ENCODE results near the gene TENT4A.

TENT4A gene

DNA sequence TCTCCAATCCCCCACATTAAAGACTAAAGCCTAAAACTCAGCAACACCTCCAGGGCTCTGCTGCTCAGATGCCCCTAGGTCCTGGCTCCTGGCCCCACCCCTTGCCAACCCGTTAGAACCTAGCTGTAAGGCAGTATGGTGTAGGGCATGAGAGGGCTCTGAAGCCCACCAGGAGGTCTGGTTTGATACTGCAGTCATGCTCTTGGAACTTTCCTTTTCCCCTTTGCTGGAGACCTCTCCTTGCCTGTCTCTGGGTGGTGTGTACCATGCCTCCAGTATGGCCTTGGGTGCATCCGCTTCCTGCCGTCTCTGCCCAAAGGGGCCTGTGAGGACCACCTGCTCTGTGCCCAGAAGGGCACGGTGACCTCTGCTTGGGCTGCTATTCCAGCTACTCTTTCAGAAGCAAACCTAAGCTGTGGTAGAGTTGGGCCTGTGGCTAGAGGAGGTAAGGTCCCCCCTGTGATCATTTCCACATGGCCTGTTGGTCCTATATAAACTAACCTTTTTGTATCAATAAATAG lies 3.5 kb downstream of the TENT4A start:
- Mint-ChIP-seq H3K4me3 (peak overlapping the region; percentile 80 to 85), H3K27ac (peak overlapping the region; percentile 74 to 89), H3K36me3 (ENCODE audit: insufficient read depth) (peaks cover 25% of the 10 kb centered on the region), H3K9me3 (no peaks in the 10 kb centered on the region), H3K27me3 (no peaks in the 10 kb centered on the region), H3K4me1 (ENCODE audit: low read depth in 2 of 2) (peaks cover 58 to 67% of the 10 kb centered on the region in 2 donors)
- ATAC-seq (replicated peaks), result no peak
- DNase-seq, result no peak

DNA sequence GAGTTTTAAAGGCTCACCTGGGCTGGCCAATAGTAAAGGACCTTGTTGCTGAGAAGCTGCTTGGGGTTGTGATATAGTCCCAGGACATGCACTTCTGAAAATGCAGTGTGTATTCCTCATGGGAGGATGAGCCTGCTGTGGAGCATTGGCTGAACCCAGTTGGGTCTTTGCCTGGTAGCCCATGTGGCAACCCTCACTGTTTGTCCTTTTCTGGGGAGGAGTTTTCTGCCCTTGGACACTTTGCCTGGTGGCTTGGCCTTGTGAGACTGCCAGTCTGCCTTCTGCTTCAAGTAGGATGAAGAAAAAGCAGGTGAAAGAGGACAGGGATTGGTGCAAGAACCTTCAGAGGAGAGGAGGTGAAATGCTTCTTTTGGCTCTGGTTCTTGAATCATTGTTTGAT lies 4.0 kb downstream of the TENT4A start:
- H3K4me1 Mint-ChIP-seq (ENCODE audit: low read depth in 2 of 2), result peaks cover 57 to 66% of the 10 kb centered on the region in 2 donors
- ATAC-seq (replicated peaks) (no peak), DNase-seq (no peak)
- no peaks in the 10 kb centered on the region for H3K27me3 Mint-ChIP-seq
- H3K27ac Mint-ChIP-seq, result peak overlapping the region; percentile 74 to 89
- H3K4me3 Mint-ChIP-seq, result peak overlapping the region; percentile 80 to 85
- no peaks in the 10 kb centered on the region for H3K9me3 Mint-ChIP-seq
- peaks cover 22% of the 10 kb centered on the region for H3K36me3 Mint-ChIP-seq (ENCODE audit: insufficient read depth)

DNA sequence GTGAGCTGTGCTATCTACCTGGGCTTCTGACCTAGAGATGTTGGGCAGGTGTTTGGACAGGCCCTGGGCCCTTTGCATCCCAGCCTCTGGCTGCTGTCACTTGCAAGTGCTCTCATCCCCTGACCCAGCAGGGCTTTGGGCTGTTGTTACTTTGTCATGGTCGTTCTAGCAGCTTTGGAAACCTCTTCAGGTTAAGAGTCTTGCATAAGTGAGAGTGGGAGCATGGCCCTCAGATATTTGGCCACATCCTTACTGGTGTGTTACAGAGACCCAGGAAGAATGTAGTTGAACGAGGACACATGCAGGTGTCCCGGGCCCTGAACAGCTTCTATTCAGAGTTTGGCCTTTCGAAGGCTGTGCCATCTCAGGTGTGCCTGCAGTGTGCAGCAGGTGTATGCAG lies 4.5 kb downstream of the TENT4A start:
- Mint-ChIP-seq H3K4me1 (ENCODE audit: low read depth in 2 of 2) (peaks cover 59 to 70% of the 10 kb centered on the region in 2 donors), H3K36me3 (ENCODE audit: insufficient read depth) (peaks cover 17% of the 10 kb centered on the region), H3K9me3 (no peaks in the 10 kb centered on the region), H3K27me3 (no peaks in the 10 kb centered on the region), H3K27ac (peak overlapping the region in 1 of 2 donors; percentile 6), H3K4me3 (peak overlapping the region; percentile 40 to 85)
- DNase-seq, result no peak
- no peak for ATAC-seq (replicated peaks)

DNA sequence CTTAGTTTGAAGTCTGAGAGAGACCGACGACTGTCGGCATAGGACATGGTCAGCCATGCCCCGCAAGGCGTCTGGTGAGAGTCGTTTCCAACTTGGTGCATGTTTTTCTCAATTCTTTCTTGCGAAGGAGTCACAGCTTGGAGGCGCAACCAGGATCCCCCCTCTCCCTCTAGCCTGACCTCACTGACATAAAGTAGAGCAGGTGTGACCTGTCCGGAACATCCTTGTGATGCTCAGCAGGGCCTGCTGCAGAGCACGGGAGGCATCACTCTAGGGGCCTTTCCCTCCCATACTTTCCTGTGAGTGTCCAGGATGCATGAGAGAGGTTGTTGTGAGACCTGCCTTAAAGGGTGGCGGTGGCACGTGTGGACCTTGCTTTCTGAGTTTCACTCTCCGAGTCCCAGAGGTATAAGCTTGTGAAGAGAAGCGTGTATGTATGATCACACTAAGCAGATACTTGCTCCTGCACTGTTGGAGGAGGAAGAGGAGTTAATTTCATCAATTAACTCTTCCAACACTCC lies 5.0 kb downstream of the TENT4A start:
- DNase-seq, result no peak
- H3K9me3 Mint-ChIP-seq, result no peaks in the 10 kb centered on the region
- H3K36me3 Mint-ChIP-seq (ENCODE audit: insufficient read depth), result peaks cover 13% of the 10 kb centered on the region
- peak overlapping the region in 1 of 2 donors; percentile 26 for H3K4me3 Mint-ChIP-seq
- H3K27ac Mint-ChIP-seq, result peak overlapping the region in 1 of 2 donors; percentile 6
- peaks cover 61 to 75% of the 10 kb centered on the region in 2 donors for H3K4me1 Mint-ChIP-seq (ENCODE audit: low read depth in 2 of 2)
- ATAC-seq (replicated peaks), result no peak
- no peaks in the 10 kb centered on the region for H3K27me3 Mint-ChIP-seq

DNA sequence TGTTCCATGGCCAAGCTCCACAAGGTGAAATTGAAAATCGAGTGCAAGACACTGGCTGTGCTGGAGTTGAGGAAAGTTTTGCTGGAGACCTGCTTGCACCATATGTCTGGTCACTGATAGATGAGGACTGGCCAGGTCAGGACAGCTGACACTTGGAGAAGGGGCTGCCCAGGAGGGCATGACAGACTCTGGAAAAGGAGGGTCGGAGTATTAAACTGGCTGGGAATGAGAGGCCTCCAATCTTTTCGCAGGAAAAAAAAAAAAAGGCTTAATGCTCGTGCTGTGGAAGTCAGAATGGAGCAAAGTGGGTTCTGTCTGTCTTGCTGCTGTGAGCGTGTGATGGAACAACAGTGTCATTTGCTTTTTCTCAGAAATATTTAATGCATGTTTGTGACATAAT lies 5.5 kb downstream of the TENT4A start:
- Mint-ChIP-seq H3K27me3 (no peaks in the 10 kb centered on the region), H3K4me3 (no peak overlapping the region), H3K4me1 (ENCODE audit: low read depth in 2 of 2) (peaks cover 66 to 80% of the 10 kb centered on the region in 2 donors), H3K36me3 (ENCODE audit: insufficient read depth) (peaks cover 18% of the 10 kb centered on the region), H3K27ac (no peak overlapping the region), H3K9me3 (no peaks in the 10 kb centered on the region)
- DNase-seq, result no peak
- no peak for ATAC-seq (replicated peaks)

DNA sequence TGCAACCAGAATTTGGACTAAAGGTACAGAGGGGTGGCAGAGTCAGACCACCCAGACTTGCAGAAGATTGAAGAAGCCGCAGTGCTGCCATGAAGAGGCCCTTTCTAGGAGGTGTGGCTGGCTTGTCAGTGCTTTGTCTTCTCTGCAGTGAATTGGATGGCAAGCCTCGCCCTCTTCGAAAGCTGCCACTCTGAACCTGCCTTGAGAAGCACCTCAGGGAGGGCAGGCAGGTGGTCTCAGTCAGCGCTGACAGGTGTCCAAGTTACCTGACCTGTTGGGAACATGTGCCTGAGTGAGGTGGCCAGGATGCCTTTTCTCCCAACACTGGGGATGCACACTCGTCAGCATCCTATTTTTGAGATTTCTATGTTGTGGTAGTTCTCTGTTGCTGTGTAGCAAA lies 6.2 kb downstream of the TENT4A start:
- peaks cover 73 to 87% of the 10 kb centered on the region in 2 donors for H3K4me1 Mint-ChIP-seq (ENCODE audit: low read depth in 2 of 2)
- H3K36me3 Mint-ChIP-seq (ENCODE audit: insufficient read depth), result peaks cover 19% of the 10 kb centered on the region
- ATAC-seq (replicated peaks), result no peak
- no peak for DNase-seq
- H3K9me3 Mint-ChIP-seq, result no peaks in the 10 kb centered on the region
- H3K4me3 Mint-ChIP-seq, result no peak overlapping the region
- H3K27me3 Mint-ChIP-seq, result no peaks in the 10 kb centered on the region
- H3K27ac Mint-ChIP-seq, result peak overlapping the region in 1 of 2 donors; percentile 32

DNA sequence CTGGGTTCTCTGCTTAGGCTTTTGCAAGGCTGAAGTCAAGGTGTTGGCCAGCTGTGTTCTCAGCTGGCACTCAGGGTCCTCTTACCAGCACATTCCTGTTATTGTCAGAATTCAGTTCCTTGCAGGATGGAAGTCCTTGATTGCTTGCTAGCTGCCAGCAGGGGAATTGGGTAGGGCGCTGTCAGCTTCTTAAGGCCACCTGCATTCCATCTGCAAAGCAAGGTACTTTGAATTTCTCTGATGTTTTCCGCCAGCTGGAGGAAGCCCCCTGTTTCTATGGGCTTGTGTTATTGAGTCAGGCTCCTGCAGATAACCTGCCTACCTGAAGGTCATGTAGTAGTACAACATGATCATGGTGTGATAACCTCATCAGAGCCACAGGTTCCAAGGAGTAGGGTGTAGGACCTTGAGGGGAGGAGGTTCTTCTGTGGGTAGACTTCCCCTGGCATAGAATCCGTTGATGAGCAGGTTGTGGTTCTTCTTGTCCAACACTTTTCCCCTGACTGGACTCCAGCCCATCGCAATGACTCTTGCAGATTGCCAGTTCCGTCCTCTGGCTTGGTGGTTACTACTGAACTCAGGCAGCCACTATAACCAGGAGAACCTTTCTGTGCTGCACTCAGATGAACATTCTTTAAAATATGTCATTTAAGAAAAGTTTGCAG lies 6.8 kb downstream of the TENT4A start:
- peaks cover 77 to 89% of the 10 kb centered on the region in 2 donors for H3K4me1 Mint-ChIP-seq (ENCODE audit: low read depth in 2 of 2)
- ATAC-seq (replicated peaks), result no peak
- DNase-seq, result no peak
- peaks cover 16% of the 10 kb centered on the region for H3K36me3 Mint-ChIP-seq (ENCODE audit: insufficient read depth)
- no peak overlapping the region for H3K27ac Mint-ChIP-seq
- H3K4me3 Mint-ChIP-seq, result no peak overlapping the region
- no peaks in the 10 kb centered on the region for H3K27me3 Mint-ChIP-seq
- no peaks in the 10 kb centered on the region for H3K9me3 Mint-ChIP-seq

DNA sequence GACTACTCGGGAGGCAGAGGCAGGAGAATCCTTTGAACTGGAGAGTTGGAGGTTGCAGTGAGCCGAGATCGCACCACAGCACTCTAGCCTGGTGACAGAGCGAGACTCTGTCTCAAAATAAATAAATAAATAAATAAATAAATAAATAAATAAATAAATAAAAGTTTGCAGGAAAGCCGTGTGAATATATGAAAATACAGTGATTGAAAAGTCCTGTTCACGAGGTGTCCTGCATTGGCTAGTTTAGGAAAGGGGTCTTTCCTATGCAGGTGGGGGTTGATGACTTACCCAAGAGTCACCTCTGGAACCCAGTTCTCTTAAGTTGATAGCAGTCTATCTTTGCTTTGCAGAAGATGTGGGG lies 7.3 kb downstream of the TENT4A start:
- Mint-ChIP-seq H3K4me3 (no peak overlapping the region), H3K36me3 (ENCODE audit: insufficient read depth) (peaks cover 16% of the 10 kb centered on the region), H3K9me3 (no peaks in the 10 kb centered on the region), H3K27me3 (no peaks in the 10 kb centered on the region), H3K27ac (peak overlapping the region in 1 of 2 donors; percentile 82), H3K4me1 (ENCODE audit: low read depth in 2 of 2) (peaks cover 79 to 88% of the 10 kb centered on the region in 2 donors)
- DNase-seq, result no peak
- no peak for ATAC-seq (replicated peaks)

DNA sequence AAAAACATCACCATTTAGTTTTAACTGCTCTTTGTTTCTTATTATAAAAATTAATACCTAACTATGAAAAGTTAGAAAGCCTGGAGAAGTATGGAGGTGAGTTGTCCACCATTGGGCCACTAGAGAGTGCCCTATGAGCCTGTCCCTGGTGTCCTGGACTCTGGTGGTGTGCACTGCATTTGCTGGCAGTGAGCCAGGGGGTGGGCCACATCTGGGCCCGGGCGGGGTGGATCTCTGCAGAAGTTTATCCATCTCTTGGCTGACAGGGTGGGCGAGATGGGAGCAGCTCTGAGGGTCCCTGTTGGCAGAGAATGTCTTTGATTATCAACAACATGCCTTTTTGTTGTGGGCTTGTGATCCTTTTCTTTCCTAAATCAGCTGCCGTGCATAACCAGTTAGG lies 8.2 kb downstream of the TENT4A start:
- peaks cover 12% of the 10 kb centered on the region for H3K36me3 Mint-ChIP-seq (ENCODE audit: insufficient read depth)
- peak overlapping the region; percentile 64 for H3K4me3 Mint-ChIP-seq
- peaks cover 77 to 88% of the 10 kb centered on the region in 2 donors for H3K4me1 Mint-ChIP-seq (ENCODE audit: low read depth in 2 of 2)
- peak overlapping the region; percentile 80 to 82 for H3K27ac Mint-ChIP-seq
- no peaks in the 10 kb centered on the region for H3K27me3 Mint-ChIP-seq
- DNase-seq (no peak), ATAC-seq (replicated peaks) (no peak)
- H3K9me3 Mint-ChIP-seq, result no peaks in the 10 kb centered on the region

DNA sequence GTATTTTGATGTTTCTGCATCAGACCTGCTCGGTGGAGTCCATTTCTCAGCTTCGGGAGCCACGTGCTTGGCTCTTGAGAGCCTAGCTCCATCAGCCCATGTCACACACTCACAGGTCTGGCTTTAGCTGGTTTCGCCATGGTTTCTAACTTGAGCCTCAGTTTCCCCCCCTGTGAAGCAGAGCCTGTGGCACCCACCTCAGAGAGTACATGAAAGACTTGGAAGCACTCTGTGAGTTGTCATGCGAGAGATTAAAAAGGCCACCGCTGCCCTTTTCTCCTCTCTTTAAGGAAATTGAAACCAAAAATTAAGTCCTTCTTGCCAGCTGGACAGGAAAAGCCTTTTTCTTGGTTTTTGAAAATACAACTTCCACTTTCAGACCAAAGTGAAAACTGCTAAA lies 8.8 kb downstream of the TENT4A start:
- H3K27ac Mint-ChIP-seq, result peak overlapping the region in 1 of 2 donors; percentile 80
- H3K4me3 Mint-ChIP-seq, result peak overlapping the region; percentile 64
- H3K4me1 Mint-ChIP-seq (ENCODE audit: low read depth in 2 of 2), result peaks cover 77 to 89% of the 10 kb centered on the region in 2 donors
- ATAC-seq (replicated peaks) (peak; percentile 32), DNase-seq (no peak)
- no peaks in the 10 kb centered on the region for H3K9me3 Mint-ChIP-seq
- peaks cover 12% of the 10 kb centered on the region for H3K36me3 Mint-ChIP-seq (ENCODE audit: insufficient read depth)
- H3K27me3 Mint-ChIP-seq, result no peaks in the 10 kb centered on the region

DNA sequence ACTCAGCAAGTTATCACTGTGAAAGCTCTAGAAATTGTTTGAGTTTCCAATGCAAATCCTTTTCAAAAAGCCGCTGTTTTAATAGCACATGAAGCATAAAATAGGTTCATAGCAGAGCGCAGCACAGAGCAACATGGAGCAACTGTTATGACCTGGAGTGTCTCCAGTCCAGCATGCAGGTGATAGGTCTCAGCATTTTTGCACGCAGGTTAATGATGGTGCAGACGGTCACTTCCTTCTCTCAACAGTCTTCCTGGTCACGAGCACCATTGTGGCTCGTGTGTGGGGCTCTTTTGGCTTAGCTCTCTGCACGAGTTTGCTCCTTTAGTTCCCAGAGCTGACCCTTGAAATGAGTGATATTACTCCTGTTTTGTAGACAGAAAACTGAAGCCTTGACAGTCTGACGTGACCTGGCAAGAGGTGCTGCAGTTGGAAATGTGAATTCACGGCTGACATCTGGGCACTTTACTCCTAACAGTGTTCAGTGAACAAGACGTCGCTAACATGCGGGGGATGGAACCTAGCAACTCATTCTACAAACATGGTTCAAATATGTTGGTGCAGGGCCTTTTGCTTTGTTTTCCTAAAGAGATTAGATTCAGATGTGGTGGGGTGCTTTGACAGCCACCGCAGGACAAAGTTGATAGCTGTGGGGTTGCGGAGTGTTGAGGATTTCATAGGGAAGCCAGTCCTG lies 10.0 kb downstream of the TENT4A start:
- Mint-ChIP-seq H3K4me1 (ENCODE audit: low read depth in 2 of 2) (peaks cover 78 to 92% of the 10 kb centered on the region in 2 donors), H3K9me3 (no peaks in the 10 kb centered on the region), H3K4me3 (peak overlapping the region in 1 of 2 donors; percentile 35), H3K36me3 (ENCODE audit: insufficient read depth) (peaks cover 15% of the 10 kb centered on the region), H3K27ac (peak overlapping the region in 1 of 2 donors; percentile 55), H3K27me3 (no peaks in the 10 kb centered on the region)
- DNase-seq (no peak), ATAC-seq (replicated peaks) (no peak)

DNA sequence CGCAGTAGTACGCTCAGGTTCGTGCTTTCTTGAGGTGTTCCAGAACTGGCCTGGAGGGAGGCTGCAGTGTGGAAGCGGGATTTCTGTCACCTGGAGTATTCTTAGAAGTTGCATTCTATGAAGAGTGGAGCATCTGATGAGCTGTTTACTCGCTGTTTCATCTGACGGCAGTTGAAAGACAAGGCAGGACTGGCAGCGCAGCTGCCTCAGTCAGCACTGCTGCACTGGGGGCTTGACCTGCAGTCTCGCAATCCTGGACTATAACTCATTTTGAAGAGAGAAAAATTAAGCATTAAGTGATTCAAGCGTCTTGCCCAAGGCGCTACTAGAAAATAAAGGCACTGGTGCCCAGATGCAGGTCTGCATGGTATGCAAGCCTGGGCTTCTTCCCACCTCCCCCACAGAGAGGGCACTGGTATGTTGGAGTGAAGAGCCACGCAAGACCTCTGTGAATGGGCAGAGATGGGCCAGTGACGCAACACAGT lies 10.6 kb downstream of the TENT4A start:
- H3K27ac Mint-ChIP-seq, result peak overlapping the region in 1 of 2 donors; percentile 55
- no peaks in the 10 kb centered on the region for H3K27me3 Mint-ChIP-seq
- no peaks in the 10 kb centered on the region for H3K9me3 Mint-ChIP-seq
- ATAC-seq (replicated peaks) (no peak), DNase-seq (no peak)
- H3K36me3 Mint-ChIP-seq (ENCODE audit: insufficient read depth), result peaks cover 11% of the 10 kb centered on the region
- H3K4me1 Mint-ChIP-seq (ENCODE audit: low read depth in 2 of 2), result peaks cover 74 to 89% of the 10 kb centered on the region in 2 donors
- H3K4me3 Mint-ChIP-seq, result peak overlapping the region in 1 of 2 donors; percentile 35

DNA sequence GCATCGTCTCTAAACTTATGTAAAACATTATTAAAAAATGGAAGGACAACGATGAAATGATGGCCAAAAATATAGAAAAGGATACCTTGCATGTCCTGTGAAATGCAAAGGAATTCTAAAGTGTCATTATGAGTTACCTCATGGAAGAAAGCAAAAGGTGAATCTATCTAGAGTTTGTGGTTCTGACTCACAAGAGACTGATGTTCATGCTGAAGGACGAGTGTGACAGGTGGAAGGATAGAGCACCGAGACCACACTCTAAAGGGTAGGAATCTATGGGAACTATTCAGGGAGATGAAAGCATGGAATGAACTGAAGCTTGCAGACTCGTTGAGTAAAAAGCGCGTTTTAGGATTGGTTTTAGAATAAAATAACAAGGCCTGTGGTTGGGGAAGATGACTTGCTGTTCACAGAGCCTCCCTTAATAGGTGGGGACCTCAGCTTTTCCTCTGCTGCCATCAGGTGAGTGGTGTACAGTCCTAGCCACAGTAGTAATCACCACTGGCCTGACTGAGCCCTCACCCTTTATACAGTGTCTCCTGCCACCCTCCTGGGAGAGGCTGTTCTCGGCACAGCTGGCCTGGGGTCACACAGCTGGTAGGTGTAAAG lies 11.2 kb downstream of the TENT4A start:
- H3K36me3 Mint-ChIP-seq (ENCODE audit: insufficient read depth), result peaks cover 11% of the 10 kb centered on the region
- peaks cover 74 to 89% of the 10 kb centered on the region in 2 donors for H3K4me1 Mint-ChIP-seq (ENCODE audit: low read depth in 2 of 2)
- DNase-seq, result no peak
- no peaks in the 10 kb centered on the region for H3K9me3 Mint-ChIP-seq
- H3K27ac Mint-ChIP-seq, result peak overlapping the region; percentile 17 to 89
- no peaks in the 10 kb centered on the region for H3K27me3 Mint-ChIP-seq
- H3K4me3 Mint-ChIP-seq, result no peak overlapping the region
- ATAC-seq (replicated peaks), result no peak

Data from effector memory CD8-positive, alpha-beta T cell (primary cell).